Measurements from ENCODE around the gene HOGA1. TPM values are rescaled to one million over a fixed set of nuclear protein-coding genes. Genes with fewer than 3 reads are reported as not detected.
A peak's percentile ranks its signal among the peaks of the same experiment; 100 is the strongest.

Gene HOGA1
- total RNA-seq, 1 donor from 2014 or later, result 1.6 TPM

DNA sequence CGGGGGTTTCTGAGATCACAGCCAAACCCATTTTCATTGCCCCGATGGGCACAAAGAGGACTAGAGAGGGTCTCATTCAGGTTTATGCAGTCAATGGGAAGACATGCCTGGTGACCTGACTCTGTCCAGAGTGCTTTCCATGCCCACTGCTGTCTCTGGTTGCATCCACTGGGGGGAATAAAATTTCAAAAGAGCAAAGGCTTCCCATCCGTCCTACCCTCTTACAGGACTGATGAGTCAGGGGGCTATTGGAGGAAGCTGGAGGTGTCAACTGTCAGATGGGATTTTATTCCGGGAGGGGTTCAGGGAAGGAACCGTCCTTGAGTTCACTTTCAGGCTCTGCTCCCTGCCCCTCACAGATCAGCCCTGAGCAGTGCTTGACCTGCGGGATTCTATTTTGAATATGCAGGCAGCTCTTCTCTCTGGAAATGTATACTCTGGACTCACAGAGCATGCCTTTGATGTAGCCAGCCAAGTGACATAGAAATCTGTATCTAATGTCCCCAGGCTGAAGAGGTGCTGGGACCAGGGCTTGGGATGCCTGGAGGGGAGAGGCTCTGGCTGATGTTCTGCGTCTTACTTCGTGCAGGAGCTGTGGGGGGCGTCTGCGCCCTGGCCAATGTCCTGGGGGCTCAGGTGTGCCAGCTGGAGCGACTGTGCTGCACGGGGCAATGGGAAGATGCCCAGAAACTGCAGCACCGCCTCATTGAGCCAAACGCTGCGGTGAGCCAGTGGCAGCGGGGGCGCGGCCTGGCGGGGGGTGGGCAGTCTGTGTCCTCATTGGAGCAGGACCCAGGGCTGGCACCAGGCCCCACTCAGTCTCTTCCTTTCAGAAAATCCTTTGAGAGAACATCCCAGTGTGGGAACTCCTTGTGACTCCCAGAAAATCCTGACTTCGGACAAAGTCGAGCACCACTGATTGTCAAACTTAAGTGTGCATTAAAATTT lies 17.4 kb downstream of the HOGA1 start:
- H3K9me3 ChIP-seq (ENCODE audit: control insufficient read depth in 3 of 3, low read length in 3 of 3), result no peaks in the 10 kb centered on the region
- peak overlapping the region; percentile 53 to 77 (median 54) for H3K9ac ChIP-seq (ENCODE audit: low read depth in 1 of 3, low read length in 3 of 3)
- H3K27ac ChIP-seq (ENCODE audit: low read depth, low read length), result peak overlapping the region; percentile 74
- no peaks in the 10 kb centered on the region for H3K36me3 ChIP-seq (ENCODE audit: control insufficient read depth in 3 of 3, insufficient read depth in 3 of 3, low read length in 3 of 3)
- H3K4me1 ChIP-seq (ENCODE audit: control insufficient read depth in 3 of 3, insufficient read depth in 3 of 3, low read length in 3 of 3), result peaks cover 30 to 55% (median 47%) of the 10 kb centered on the region in 3 donors
- H3K4me3 ChIP-seq (ENCODE audit: low read length in 3 of 3), result peak overlapping the region; percentile 17 to 58 (median 51)
- no peaks in the 10 kb centered on the region for H3K27me3 ChIP-seq (ENCODE audit: control insufficient read depth in 3 of 3, insufficient read depth in 3 of 3, low read length in 3 of 3)

DNA sequence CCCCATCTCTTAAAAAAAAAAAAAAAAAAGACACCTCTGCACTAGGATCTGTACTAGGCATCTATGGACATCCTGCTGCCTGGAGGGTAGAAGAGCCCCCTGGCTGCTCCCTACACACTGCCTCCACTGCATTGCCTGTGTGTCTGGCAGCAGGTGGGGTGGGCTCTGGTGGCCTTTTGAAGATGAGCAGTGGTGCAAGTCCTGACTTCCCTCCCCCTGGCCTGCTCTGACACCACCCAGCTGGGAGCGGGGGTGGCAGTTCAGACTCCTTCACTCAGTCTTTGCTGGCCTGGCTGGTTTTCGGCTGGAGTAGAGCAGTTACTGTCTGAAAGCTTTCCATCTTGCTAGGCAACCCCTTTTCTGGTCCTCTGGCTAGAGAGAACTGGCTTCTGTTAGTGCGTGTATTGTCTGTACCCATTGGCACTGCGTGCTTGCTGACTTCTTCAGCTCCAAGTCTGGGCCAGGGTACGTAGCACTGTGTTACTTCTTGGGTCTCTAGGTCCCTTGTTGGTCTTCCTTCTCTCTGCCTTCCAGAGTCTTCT lies 23.0 kb downstream of the HOGA1 start:
- Histone ChIP-seq H3K4me1 (ENCODE audit: control insufficient read depth in 3 of 3, insufficient read depth in 3 of 3, low read length in 3 of 3) (peaks cover 19 to 37% (median 24%) of the 10 kb centered on the region in 3 donors), H3K4me3 (ENCODE audit: low read length in 3 of 3) (no peak overlapping the region), H3K9me3 (ENCODE audit: control insufficient read depth in 3 of 3, low read length in 3 of 3) (no peaks in the 10 kb centered on the region), H3K36me3 (ENCODE audit: control insufficient read depth in 3 of 3, insufficient read depth in 3 of 3, low read length in 3 of 3) (no peaks in the 10 kb centered on the region), H3K27me3 (ENCODE audit: control insufficient read depth in 3 of 3, insufficient read depth in 3 of 3, low read length in 3 of 3) (no peaks in the 10 kb centered on the region), H3K9ac (ENCODE audit: low read depth in 1 of 3, low read length in 3 of 3) (no peak overlapping the region), H3K27ac (ENCODE audit: low read depth, low read length) (no peak overlapping the region)

DNA sequence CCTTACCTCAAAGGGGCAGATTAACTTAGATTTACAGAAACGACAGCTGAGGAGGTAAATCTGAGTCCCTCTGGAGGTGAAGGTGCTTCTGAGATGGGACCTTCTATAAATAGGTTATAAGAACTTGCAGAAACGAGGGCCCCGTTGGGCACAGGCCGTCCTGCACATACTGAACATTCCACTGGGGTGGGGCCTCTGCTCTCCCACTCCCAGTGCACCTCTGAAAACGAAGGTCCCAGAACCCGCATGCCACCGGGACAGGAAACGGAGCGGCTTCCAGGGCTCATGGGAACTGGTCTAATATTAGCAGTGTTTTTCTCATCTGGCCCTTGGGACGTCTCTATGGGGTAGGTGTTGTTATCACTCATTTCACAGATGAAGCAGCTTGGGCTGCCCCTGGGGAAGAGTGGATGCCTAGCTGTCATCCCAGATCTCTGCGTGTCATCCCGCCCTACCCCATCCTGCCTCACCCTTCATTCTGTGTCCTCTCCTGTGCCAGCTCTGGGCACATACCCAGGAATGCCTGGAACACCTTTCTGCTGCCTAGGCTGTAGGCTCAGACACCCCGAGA lies 24.9 kb downstream of the HOGA1 start:
- H3K27ac ChIP-seq (ENCODE audit: low read depth, low read length), result peak overlapping the region; percentile 78
- peak overlapping the region in 2 of 3 donors; percentile 19 to 72 for H3K9ac ChIP-seq (ENCODE audit: low read depth in 1 of 3, low read length in 3 of 3)
- H3K4me3 ChIP-seq (ENCODE audit: low read length in 3 of 3), result peak overlapping the region; percentile 4 to 43 (median 30)
- no peaks in the 10 kb centered on the region for H3K36me3 ChIP-seq (ENCODE audit: control insufficient read depth in 3 of 3, insufficient read depth in 3 of 3, low read length in 3 of 3)
- no peaks in the 10 kb centered on the region for H3K27me3 ChIP-seq (ENCODE audit: control insufficient read depth in 3 of 3, insufficient read depth in 3 of 3, low read length in 3 of 3)
- H3K9me3 ChIP-seq (ENCODE audit: control insufficient read depth in 3 of 3, low read length in 3 of 3), result no peaks in the 10 kb centered on the region
- H3K4me1 ChIP-seq (ENCODE audit: control insufficient read depth in 3 of 3, insufficient read depth in 3 of 3, low read length in 3 of 3), result peaks cover 16 to 33% (median 20%) of the 10 kb centered on the region in 3 donors

DNA sequence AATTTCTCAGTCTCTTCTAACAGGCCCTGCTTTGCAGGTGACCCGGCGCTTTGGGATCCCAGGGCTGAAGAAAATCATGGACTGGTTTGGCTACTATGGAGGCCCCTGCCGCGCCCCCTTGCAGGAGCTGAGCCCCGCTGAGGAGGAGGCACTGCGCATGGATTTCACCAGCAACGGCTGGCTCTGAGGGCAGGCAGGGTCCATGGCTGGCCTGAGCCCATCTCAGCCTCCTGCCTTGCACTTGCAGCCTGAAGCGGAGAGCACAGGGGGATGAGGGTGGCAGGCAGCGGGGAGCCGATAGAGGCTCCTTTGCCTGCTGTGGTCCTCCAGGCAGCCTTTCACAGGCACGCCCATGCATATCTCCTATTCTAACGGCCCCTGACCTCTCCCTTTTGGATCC lies 27.3 kb downstream of the HOGA1 start:
- H3K9me3 ChIP-seq (ENCODE audit: control insufficient read depth in 3 of 3, low read length in 3 of 3), result no peaks in the 10 kb centered on the region
- H3K27ac ChIP-seq (ENCODE audit: low read depth, low read length), result no peak overlapping the region
- no peak overlapping the region for H3K9ac ChIP-seq (ENCODE audit: low read depth in 1 of 3, low read length in 3 of 3)
- no peak overlapping the region for H3K4me3 ChIP-seq (ENCODE audit: low read length in 3 of 3)
- peaks cover 16 to 33% (median 20%) of the 10 kb centered on the region in 3 donors for H3K4me1 ChIP-seq (ENCODE audit: control insufficient read depth in 3 of 3, insufficient read depth in 3 of 3, low read length in 3 of 3)
- no peaks in the 10 kb centered on the region for H3K27me3 ChIP-seq (ENCODE audit: control insufficient read depth in 3 of 3, insufficient read depth in 3 of 3, low read length in 3 of 3)
- no peaks in the 10 kb centered on the region for H3K36me3 ChIP-seq (ENCODE audit: control insufficient read depth in 3 of 3, insufficient read depth in 3 of 3, low read length in 3 of 3)

DNA sequence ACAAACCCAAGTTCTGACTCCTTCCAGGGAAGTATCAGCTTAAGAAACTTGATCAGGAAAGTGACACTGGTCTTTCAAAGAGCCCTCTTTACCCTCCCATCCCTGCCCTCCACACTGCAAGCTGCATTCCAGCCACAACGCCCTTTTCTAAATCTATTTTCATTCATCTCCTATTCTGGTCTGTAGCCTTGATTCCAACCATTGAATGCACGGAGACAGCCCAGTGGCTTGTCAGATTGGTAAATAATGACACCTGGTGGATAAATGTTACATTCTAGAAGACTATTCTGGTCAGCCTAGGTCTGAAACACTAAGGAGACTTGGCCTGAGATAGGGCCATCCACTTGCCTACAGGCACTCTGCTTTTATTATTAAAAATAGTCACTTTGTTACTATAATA lies 28.2 kb downstream of the HOGA1 start:
- no peak overlapping the region for H3K27ac ChIP-seq (ENCODE audit: low read depth, low read length)
- no peaks in the 10 kb centered on the region for H3K36me3 ChIP-seq (ENCODE audit: control insufficient read depth in 3 of 3, insufficient read depth in 3 of 3, low read length in 3 of 3)
- H3K4me3 ChIP-seq (ENCODE audit: low read length in 3 of 3), result no peak overlapping the region
- no peak overlapping the region for H3K9ac ChIP-seq (ENCODE audit: low read depth in 1 of 3, low read length in 3 of 3)
- peaks cover 16 to 30% (median 20%) of the 10 kb centered on the region in 3 donors for H3K4me1 ChIP-seq (ENCODE audit: control insufficient read depth in 3 of 3, insufficient read depth in 3 of 3, low read length in 3 of 3)
- no peaks in the 10 kb centered on the region for H3K27me3 ChIP-seq (ENCODE audit: control insufficient read depth in 3 of 3, insufficient read depth in 3 of 3, low read length in 3 of 3)
- H3K9me3 ChIP-seq (ENCODE audit: control insufficient read depth in 3 of 3, low read length in 3 of 3), result no peaks in the 10 kb centered on the region

DNA sequence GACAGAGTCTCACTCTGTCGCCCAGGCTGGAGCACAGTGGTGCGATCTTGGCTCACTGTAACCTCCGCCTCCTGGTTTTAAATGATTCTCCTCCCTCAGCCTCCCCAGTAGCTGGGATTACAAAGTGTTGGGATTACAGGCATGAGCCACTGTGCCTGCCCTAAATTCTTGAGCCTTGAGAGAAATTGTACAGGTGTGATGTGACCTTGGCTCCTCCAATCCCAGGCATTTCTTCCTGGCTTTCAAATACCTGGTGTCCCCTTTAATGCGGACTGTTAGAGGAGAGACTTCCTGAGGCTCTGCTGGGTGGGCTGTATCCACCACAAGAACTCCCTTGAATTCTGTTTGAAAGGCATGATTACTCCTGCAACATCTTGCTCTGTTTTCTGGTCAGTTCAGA lies 34.1 kb downstream of the HOGA1 start:
- H3K4me3 ChIP-seq (ENCODE audit: low read length in 3 of 3), result no peak overlapping the region
- no peaks in the 10 kb centered on the region for H3K27me3 ChIP-seq (ENCODE audit: control insufficient read depth in 3 of 3, insufficient read depth in 3 of 3, low read length in 3 of 3)
- H3K27ac ChIP-seq (ENCODE audit: low read depth, low read length), result no peak overlapping the region
- H3K4me1 ChIP-seq (ENCODE audit: control insufficient read depth in 3 of 3, insufficient read depth in 3 of 3, low read length in 3 of 3), result no peaks in the 10 kb centered on the region
- no peak overlapping the region for H3K9ac ChIP-seq (ENCODE audit: low read depth in 1 of 3, low read length in 3 of 3)
- no peaks in the 10 kb centered on the region for H3K9me3 ChIP-seq (ENCODE audit: control insufficient read depth in 3 of 3, low read length in 3 of 3)
- no peaks in the 10 kb centered on the region for H3K36me3 ChIP-seq (ENCODE audit: control insufficient read depth in 3 of 3, insufficient read depth in 3 of 3, low read length in 3 of 3)

DNA sequence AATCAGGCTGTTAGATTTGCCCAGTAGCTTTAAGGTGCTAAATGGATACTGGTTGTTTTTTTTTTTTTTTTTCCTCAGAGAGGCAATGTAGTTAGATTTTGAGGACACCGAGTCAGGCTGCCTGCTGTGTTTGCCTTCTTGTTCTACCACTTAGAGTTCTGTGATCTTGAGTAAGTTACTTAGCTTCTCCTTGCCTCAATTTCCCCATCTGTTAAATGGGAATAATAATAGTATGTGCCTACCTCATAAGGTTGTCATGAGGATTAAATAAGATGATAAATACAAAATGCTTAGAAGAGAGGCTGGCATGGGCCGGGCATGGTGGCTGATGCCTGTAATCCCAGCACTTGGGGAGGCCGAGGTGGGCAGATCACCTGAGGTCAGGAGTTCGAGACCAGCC lies 34.5 kb downstream of the HOGA1 start:
- no peaks in the 10 kb centered on the region for H3K9me3 ChIP-seq (ENCODE audit: control insufficient read depth in 3 of 3, low read length in 3 of 3)
- H3K27me3 ChIP-seq (ENCODE audit: control insufficient read depth in 3 of 3, insufficient read depth in 3 of 3, low read length in 3 of 3), result no peaks in the 10 kb centered on the region
- no peak overlapping the region for H3K4me3 ChIP-seq (ENCODE audit: low read length in 3 of 3)
- H3K9ac ChIP-seq (ENCODE audit: low read depth in 1 of 3, low read length in 3 of 3), result no peak overlapping the region
- no peak overlapping the region for H3K27ac ChIP-seq (ENCODE audit: low read depth, low read length)
- H3K36me3 ChIP-seq (ENCODE audit: control insufficient read depth in 3 of 3, insufficient read depth in 3 of 3, low read length in 3 of 3), result no peaks in the 10 kb centered on the region
- H3K4me1 ChIP-seq (ENCODE audit: control insufficient read depth in 3 of 3, insufficient read depth in 3 of 3, low read length in 3 of 3), result no peaks in the 10 kb centered on the region

DNA sequence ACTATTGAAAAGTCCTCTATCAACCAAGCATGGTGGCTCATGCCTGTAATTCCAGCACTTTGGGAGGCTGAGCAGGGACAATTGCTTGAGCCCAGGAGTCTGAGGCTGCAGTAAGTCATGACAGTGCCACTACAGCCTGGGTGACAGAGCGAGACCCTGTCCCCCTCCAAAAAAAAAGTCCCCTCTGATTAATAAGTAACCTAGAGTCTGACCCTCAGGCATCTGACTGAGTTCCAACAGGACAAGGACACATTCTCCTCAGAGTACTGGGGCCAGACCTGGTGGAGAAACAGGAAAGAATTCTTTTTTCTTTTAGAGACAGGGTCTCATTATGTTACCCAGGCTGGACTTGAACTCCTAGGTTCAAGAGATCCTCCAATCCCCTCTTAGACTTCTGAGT lies 39.1 kb downstream of the HOGA1 start:
- no peaks in the 10 kb centered on the region for H3K36me3 ChIP-seq (ENCODE audit: control insufficient read depth in 3 of 3, insufficient read depth in 3 of 3, low read length in 3 of 3)
- no peaks in the 10 kb centered on the region for H3K4me1 ChIP-seq (ENCODE audit: control insufficient read depth in 3 of 3, insufficient read depth in 3 of 3, low read length in 3 of 3)
- no peaks in the 10 kb centered on the region for H3K9me3 ChIP-seq (ENCODE audit: control insufficient read depth in 3 of 3, low read length in 3 of 3)
- no peak overlapping the region for H3K9ac ChIP-seq (ENCODE audit: low read depth in 1 of 3, low read length in 3 of 3)
- no peak overlapping the region for H3K27ac ChIP-seq (ENCODE audit: low read depth, low read length)
- H3K4me3 ChIP-seq (ENCODE audit: low read length in 3 of 3), result no peak overlapping the region
- no peaks in the 10 kb centered on the region for H3K27me3 ChIP-seq (ENCODE audit: control insufficient read depth in 3 of 3, insufficient read depth in 3 of 3, low read length in 3 of 3)

DNA sequence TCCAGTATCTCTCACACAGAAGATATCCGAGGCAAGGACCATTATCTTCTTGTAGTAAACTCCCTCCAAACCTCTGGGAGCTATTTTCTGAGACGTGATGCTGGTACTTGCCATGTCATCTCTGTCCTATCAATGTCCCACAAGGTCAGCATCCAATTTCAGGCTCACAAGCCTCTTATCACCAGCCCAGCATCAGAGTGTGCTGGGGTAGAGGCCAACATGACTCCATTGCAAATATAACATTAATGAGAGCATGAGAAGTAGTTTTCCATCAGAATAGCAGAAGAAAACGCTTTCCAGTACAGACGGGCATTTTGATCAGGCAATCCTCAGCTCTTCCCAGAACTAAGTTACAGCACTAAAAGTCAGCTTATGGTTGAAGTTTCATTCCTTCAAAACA lies 43.5 kb downstream of the HOGA1 start:
- Histone ChIP-seq H3K36me3 (ENCODE audit: control insufficient read depth in 3 of 3, insufficient read depth in 3 of 3, low read length in 3 of 3) (no peaks in the 10 kb centered on the region), H3K27ac (ENCODE audit: low read depth, low read length) (no peak overlapping the region), H3K4me3 (ENCODE audit: low read length in 3 of 3) (no peak overlapping the region), H3K9ac (ENCODE audit: low read depth in 1 of 3, low read length in 3 of 3) (no peak overlapping the region), H3K9me3 (ENCODE audit: control insufficient read depth in 3 of 3, low read length in 3 of 3) (no peaks in the 10 kb centered on the region), H3K4me1 (ENCODE audit: control insufficient read depth in 3 of 3, insufficient read depth in 3 of 3, low read length in 3 of 3) (peaks cover 2 to 4% (median 3%) of the 10 kb centered on the region in 3 donors), H3K27me3 (ENCODE audit: control insufficient read depth in 3 of 3, insufficient read depth in 3 of 3, low read length in 3 of 3) (no peaks in the 10 kb centered on the region)

DNA sequence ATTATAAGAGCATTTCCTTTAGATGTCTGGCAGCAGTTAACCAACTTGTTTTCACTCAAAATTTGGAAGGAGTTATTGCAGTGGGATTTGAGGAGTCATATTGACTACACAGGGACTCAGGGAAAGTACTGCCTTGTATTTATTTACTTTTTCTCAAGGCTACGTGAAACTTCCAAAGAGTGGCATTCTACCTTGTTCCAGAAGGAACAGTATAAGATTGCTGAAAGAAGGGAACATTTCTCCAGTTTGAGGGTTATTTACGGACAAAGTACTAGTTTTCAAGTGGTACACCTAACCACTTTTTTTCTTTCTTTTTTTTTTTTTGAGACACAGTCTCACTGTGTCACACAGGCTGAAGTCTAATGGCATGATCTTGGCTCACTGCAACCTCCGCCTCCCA lies 44.0 kb downstream of the HOGA1 start:
- H3K4me1 ChIP-seq (ENCODE audit: control insufficient read depth in 3 of 3, insufficient read depth in 3 of 3, low read length in 3 of 3), result peaks cover 3 to 9% (median 5%) of the 10 kb centered on the region in 3 donors
- no peak overlapping the region for H3K27ac ChIP-seq (ENCODE audit: low read depth, low read length)
- no peaks in the 10 kb centered on the region for H3K9me3 ChIP-seq (ENCODE audit: control insufficient read depth in 3 of 3, low read length in 3 of 3)
- H3K9ac ChIP-seq (ENCODE audit: low read depth in 1 of 3, low read length in 3 of 3), result no peak overlapping the region
- no peaks in the 10 kb centered on the region for H3K36me3 ChIP-seq (ENCODE audit: control insufficient read depth in 3 of 3, insufficient read depth in 3 of 3, low read length in 3 of 3)
- no peak overlapping the region for H3K4me3 ChIP-seq (ENCODE audit: low read length in 3 of 3)
- H3K27me3 ChIP-seq (ENCODE audit: control insufficient read depth in 3 of 3, insufficient read depth in 3 of 3, low read length in 3 of 3), result no peaks in the 10 kb centered on the region
